NT2/D1 (cell line): ENCODE results near the gene MAPK10.

Source experiments
- YY1 ChIP-seq: IDR thresholded peaks from 2 replicates; pipeline ENCODE4 v1.6.1; 2011; ENCODE audit not compliant: insufficient read length, insufficient read depth
- ZNF274 ChIP-seq: IDR thresholded peaks from 2 replicates; pipeline ENCODE4 v1.6.1; 2011; ENCODE audit warnings: mild to moderate bottlenecking, low read depth, low read length

DNA sequence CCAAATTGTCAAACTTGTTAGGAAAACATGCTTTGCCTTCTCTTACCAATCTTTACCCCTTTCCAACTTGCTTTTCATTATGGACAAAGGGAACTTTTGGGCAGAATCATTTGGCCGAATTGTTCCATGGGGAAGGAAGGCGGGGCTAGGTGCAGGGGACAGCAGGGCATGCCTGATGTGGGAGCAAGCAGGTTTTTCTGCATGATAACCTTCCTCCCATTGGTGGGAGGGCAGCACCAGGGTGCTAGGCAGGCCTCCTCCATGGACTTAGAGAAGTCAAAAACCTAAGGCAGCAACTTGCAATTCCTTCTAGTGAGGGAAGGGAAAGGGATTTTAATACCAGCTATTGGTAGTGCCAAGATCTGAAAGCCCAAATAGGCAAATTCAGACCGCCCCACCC lies 260.5 kb downstream of the MAPK10 start:
- TF ChIP-seq ZNF274 (no peak), YY1 (no peak)
